CD4-positive, alpha-beta T cell treated with Interleukin-15 for 1 hour (primary cell): ENCODE results near the gene BTN1A1.
"Not testable (repeated sequence)": the region's sequence is repeated elsewhere in the genome, so short reads cannot be mapped to it uniquely, and the experiment has no call there.

Source experiments
- DNase-seq: peaks from one replicate; pipeline ENCODE4 v3.0.0-alpha.2; 2020

The BTN1A1 gene

DNA sequence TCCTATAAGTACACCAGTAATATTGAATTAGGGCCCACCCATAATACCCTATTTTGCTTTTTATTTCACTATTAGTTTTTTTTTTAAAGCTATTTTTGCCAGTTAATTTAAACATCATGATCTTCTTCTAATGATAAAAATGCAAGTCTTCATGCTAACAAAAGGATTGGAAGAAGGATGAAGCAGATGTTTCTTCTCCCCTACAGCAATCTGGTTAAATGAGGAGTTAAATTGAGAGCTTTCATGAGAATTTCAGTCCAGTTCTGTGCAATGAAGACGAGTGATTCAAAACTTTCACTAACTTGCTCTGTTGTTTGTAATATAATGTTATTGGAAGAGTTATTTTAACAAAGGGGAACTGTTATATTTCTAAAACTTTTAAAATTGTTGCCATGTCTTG lies 41.5 kb downstream of the BTN1A1 start:
- no peak for DNase-seq

DNA sequence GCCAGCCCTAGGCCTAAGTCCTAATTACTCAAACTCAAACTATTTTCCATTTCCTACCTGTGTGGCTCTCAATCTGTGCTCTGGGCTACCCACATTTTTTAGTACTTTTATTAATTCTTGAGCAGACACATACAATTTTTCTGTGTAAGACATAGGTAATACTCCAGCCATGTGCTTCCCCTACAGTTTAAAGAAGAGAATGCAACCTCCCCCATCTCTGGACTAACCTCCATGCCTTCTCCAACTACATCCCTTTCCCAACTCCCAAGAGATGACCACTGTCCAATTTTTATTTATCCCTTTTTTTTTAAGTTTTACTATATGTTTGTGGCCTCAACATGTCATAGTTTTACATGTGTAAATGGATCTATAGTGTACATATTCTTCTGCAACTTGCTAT lies 43.9 kb downstream of the BTN1A1 start:
- DNase-seq, result no peak

DNA sequence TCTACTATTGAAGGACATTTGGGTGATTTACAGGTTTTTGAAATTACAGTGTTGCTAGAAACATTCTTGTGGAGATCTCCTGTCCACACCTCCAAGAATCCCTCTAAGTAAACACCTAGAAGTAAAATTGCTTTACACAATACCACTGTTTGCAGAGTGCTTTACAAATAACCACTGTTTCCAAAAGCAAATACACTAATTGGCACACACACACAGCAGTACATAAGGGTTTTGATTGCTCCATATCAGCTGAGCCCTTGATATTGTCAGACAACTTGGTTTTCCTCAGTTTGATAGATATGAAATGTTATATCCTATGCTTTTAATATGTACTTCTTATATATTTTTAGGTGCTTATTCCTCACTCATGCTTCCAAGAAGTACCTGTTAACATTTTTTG lies 44.4 kb downstream of the BTN1A1 start:
- DNase-seq, result no peak

DNA sequence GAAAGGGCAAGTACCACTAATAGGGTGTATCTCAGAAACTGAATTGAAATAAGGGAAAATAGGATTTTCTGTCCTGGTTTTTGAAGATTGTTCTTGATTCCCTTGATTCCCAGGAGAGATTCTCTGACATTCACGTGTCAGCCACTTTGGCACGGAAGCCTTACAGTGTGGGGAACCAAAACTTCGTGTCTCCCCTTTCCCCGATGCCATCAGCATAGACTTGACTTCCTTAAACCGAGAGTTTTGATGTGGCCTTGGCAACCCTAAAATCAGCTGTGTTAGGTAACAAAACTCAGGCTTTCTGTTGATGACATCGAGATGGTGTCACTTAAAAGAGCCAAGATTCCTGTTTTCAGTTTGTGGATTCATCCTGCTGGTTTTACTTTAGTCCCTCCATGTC lies 45.5 kb downstream of the BTN1A1 start:
- DNase-seq, result peak; percentile 27

DNA sequence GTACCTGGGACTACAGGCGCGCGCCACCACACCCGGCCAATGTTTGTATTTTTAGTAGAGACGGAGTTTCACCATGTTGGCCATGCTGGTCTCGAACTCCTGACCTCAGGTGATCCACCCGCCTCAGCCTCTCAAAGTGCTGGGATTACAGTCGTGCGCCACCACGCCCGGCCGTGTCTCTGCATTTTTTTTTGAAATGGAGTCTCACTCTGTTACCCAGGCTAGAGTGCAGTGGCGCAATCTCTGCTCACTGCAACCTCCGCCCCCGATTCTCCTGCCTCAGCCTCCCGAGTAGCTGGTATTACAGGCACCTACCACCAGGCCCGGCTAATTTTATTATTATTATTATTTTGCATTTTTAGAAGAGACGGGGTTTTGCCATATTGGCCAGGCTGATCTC lies 47.3 kb downstream of the BTN1A1 start:
- DNase-seq, result not testable (repeated sequence)

DNA sequence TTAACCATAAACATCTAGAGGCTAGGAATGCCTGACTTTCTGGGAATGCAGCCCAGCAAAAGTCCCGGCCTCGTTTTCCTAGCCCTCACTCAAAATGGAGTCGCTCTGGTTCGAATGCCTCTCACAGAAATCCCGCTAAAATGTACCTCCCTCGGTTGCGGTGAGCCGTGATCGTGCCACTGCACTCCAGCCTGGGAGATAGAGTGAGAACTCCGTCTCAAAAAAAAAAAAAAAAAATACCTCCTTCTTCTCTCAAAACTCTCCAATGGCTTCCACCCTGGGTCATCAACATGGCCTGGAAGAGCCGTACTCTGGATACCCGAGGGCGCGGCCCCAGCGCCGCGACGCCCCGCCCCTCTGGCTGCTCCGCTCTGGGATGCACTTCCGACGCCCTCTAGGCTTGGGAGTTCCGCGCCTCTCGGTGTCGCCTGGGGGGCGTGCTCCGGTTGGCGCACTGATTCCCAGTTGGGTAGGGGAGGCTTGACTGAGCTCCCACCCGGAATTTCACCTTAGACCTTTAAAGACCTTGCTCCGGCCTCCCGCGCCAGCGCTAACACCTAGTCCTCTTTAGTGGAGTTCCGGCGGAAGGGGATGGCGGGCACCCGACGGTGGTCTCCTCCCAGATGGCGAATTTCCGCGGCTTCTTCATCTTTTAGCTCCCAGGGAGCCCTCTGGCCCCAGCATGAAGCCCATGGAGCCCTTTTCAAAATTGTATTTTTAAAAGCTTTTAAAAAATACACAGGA lies 50.3 kb downstream of the BTN1A1 start:
- DNase-seq, result no peak

DNA sequence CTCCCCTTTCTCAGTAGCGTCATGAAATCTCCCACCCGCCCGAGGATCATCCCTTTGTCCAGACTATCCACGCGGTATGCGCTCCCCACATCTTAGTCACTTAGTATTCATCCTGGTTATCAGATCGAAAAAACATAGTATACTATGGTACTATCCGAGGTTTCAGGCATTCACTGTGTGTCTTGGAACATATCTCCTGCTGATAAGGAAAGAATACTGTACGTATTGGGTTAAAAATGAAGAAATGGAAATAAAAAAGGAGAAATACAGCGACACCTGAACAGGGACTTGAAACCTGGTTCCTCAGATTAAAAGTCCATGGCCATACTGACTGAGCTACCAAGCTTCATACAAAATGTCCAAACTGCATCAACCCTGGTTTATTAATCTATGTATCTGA lies 52.1 kb downstream of the BTN1A1 start:
- DNase-seq, result no peak

DNA sequence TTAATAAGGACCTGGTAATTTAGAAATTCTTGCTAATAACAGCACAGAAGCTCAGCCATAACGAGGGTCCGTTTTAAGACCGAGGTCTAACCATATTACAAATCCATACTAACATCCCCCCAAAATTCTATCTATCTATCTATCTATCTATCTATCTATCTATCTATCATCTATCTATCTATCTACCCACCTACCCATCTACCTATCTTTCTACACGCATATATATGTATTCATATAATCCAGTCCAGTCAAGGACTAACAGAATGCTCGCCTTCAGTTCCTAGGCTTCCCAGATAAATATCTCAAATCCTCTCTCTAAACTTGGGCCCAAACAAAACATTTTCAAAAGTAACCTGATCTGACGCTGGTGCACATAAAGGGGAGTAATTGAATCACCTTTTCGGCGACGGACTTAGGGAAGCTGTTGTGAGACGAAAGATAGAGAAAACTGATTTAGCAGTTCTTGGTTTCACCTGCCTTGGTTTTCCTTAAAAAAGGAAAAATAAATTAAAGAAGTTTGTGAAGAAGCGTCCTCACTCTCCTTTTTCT lies 52.6 kb downstream of the BTN1A1 start:
- no peak for DNase-seq

DNA sequence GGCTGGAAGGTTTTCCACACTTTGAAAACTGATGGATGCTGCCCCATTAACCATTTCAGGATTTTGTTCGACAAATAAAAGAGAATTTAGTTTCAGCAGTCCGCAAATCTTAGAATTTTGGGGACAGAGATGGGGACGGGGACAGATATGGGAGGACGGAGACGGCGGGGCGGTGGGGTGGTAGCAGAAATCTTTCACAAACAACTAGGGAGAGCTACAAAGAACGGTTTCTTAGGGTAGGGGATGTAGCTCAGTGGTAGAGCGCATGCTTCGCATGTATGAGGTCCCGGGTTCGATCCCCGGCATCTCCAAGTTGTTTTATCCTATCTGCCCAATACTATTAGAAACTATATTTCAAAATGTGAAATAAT lies 53.1 kb downstream of the BTN1A1 start:
- peak; percentile 79 for DNase-seq

DNA sequence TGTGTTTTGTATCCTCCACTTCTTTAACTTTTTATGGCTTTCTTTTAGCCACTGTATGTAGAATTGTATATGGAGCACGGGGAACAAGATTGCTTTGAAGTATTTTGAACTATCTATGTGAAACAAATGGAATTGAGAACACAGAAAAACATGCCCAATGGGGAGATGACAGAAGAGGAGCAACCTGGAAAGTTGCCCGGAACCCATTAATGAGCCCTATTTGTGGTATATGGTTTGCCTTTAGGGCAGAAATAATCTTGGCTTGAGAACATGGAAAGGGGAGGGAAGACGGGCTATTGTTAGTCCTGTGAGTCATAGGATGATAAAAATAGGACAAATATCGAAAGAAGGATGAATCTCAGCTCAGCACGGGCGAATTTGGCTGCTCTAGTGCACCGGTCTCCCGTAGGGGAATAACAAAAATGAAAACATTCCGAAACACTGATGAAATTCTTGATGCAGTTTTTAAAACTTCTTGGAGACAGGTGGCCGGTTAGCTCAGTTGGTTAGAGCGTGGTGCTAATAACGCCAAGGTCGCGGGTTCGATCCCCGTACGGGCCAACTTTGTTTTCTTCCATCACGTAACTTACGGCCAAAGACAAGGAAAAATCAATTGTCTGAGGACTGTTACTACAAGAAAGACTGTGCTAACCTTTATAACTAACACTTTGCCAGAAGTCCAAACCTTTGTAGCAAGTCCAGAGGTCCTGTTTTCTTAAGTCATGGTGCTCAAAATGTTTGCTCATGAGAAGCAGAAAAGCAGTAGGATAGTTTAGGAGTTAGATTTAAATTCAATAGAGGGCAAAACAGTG lies 53.7 kb downstream of the BTN1A1 start:
- DNase-seq, result peak; percentile 77

DNA sequence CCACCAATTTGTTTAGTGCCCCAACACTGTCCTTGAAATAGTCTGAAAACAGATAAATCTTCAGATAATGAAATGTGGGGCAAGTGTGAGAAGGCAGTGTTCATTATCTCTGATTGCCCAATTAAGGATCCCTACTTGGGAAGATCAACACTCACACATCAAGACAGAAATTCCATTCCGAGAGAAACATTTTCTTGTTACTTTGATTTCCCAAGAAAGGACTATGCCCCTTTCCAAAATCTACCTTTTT lies 54.3 kb downstream of the BTN1A1 start:
- DNase-seq, result no peak

DNA sequence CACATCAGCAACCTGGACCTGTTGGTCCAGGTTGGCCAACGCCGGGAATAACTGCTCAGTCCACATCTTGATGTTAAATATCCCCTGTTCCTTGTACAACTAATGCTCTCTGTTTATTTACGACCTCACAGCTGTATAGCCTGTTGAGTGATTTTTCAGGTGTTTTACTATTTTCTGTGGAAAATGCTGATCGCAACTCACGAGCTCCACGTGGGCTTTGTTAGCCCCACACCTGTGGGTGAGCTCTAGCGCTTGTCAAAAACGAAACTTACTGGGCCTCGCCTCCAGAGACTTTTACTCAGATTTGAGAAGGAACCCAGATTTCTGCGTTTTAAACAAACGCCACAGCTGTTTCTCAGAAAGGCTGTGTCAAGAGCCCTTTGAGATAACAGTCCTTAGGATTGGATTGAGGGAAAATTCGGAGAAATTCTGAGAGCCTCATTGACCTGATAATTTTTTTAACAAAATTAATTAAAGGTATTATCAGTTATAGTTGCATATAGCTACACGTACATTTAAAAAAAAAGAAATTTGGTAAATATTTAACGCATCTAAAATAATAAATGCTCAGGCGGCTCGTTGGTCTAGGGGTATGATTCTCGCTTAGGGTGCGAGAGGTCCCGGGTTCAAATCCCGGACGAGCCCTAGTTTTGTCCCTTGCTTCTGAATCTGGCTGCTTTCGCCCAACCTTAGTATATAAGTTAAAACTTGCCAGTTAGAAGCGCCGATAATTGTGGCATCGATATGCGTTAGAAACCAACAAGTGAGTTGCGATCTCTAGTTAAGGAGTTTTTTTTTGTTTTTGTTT lies 54.8 kb downstream of the BTN1A1 start:
- DNase-seq, result peak; percentile 66

DNA sequence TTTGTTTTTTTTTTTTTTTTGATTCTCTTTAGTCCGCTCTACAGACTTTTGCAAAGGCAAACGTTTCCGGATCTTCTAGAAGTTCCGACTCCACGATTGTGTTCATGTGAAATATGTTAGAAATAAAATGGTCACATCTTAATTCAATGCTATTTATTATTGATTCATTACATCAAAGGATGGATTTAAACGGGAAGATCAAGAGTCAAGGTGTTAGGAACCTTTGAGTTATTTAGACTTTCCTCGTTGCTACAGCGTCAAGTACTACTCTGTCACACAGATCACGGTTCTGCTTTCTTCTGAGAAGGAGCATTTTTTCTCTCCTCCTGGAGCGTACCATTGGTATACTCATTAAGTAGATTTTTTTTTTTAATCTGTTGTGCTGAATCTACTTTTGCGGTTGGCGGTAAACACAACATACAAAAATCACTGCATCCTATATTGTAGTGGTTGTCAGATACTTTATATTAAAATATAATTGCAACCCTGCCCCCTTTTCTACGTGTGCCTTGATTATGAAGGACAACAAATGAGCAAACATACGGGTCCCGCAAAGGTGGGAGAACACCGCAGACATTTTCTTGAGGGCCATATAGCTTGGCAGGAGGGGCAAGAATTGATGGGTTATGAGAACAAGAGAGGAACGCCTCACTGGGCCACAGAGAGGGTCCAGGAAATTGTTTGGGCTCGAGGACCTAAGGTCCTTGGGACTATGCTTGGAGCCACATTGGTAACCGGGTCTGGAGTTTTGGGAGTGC lies 55.6 kb downstream of the BTN1A1 start:
- DNase-seq, result no peak

DNA sequence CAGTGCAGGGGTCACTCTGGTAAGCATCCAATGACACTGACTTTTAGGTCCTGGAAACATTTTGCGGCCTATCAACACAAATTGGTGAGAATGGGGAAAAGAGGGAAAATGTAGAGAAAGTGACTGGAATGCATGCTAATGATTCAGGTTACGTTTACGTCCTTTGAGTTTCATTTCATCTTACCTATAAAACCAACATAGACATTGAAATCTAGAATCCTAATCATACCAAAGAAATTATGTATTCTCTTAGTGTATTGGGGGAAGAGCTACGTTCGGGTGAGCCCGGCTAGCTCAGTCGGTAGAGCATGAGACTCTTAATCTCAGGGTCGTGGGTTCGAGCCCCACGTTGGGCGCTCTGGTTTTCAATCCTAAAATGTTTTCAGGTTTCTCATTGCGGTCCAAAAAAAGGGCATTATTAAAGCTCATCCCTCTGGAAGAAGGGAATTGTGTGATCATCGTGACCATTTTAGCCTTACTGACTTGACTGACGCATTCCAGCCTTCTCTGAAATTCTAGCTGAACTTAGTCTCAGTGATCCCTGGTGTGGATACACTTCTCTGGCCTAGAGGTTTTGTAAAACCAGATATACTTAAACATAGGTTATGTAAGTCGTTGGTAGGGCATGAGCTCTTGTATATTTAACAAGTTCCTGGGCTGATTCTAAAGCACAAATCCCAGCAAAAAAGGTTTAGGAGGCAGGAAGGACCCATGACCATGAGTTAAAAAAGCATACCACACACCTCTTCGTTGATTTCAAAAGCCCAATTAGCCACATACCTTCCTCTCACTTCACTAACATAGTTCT lies 56.4 kb downstream of the BTN1A1 start:
- no peak for DNase-seq
